Parathyroid adenoma (tissue), 2 donors: ENCODE results near the gene AQP2.
A peak's percentile ranks its signal among the peaks of the same experiment; 100 is the strongest.

Experiments used
- H2AFZ ChIP-seq: fragments of 300-600 bp; sonication (generic); one replicate; pipeline ENCODE4 v1.7.0; 2017; ENCODE audit warnings: antibody characterized with exemption, mild to moderate bottlenecking
- H3K27ac ChIP-seq: fragments of 300-600 bp; sonication (generic); one replicate; pipeline ENCODE4 v1.7.0; 2017
- H3K27me3 ChIP-seq: fragments of 300-600 bp; sonication (generic); one replicate; pipeline ENCODE4 v1.7.0; 2017; ENCODE audit warnings: low read length; ENCODE audit not compliant: control insufficient read depth, insufficient read depth
- H3K36me3 ChIP-seq: fragments of 300-600 bp; sonication (generic); one replicate; pipeline ENCODE4 v1.7.0; 2017; ENCODE audit warnings: low read length; ENCODE audit not compliant: control insufficient read depth, insufficient read depth
- H3K4me1 ChIP-seq: fragments of 300-600 bp; sonication (generic); one replicate; pipeline ENCODE4 v1.7.0; 2017; ENCODE audit warnings: control low read depth
- H3K4me2 ChIP-seq: fragments of 300-600 bp; sonication (generic); one replicate; pipeline ENCODE4 v1.7.0; 2017; ENCODE audit warnings: low read length
- H3K4me3 ChIP-seq: fragments of 300-600 bp; sonication (generic); one replicate; pipeline ENCODE4 v1.7.0; 2017; ENCODE audit warnings: low read depth, low read length
- H3K79me2 ChIP-seq: fragments of 300-600 bp; sonication (generic); one replicate; pipeline ENCODE4 v1.7.0; 2017; ENCODE audit warnings: control low read depth
- H3K9ac ChIP-seq: fragments of 300-600 bp; sonication (generic); one replicate; pipeline ENCODE4 v1.7.0; 2017; ENCODE audit warnings: mild to moderate bottlenecking
- H3K9me3 ChIP-seq: fragments of 300-600 bp; sonication (generic); one replicate; pipeline ENCODE4 v1.7.0; 2017; ENCODE audit warnings: low read length; ENCODE audit not compliant: control insufficient read depth
- CTCF ChIP-seq: fragments of 300-600 bp; sonication (generic); IDR thresholded peaks from one replicate; pipeline ENCODE4 v1.7.0; 2017; ENCODE audit warnings: antibody characterized with exemption, mild to moderate bottlenecking
- donor health status: primary hyperparathyroidism.

AQP2 gene

GRCh38 chr12:49907352-49907751, 43.2 kb upstream of the AQP2 start:
- TF ChIP-seq CTCF = no peak
- Histone ChIP-seq H3K27me3 (no peaks in the 10 kb centered on the region), H2AFZ (no peak overlapping the region), H3K4me3 (no peak overlapping the region), H3K4me2 (no peak overlapping the region), H3K79me2 (no peaks in the 10 kb centered on the region), H3K36me3 (no peaks in the 10 kb centered on the region), H3K27ac (no peak overlapping the region), H3K9ac (no peak overlapping the region), H3K9me3 (no peaks in the 10 kb centered on the region), H3K4me1 (peaks cover 16% of the 10 kb centered on the region)

GRCh38 chr12:49909356-49909755, 41.2 kb upstream of the AQP2 start:
- H2AFZ ChIP-seq = peak overlapping the region; percentile 35
- peaks cover 4% of the 10 kb centered on the region for H3K79me2 ChIP-seq
- no peak for TF ChIP-seq CTCF
- no peak overlapping the region for H3K4me3 ChIP-seq
- H3K9me3 ChIP-seq = no peaks in the 10 kb centered on the region
- H3K27me3 ChIP-seq = no peaks in the 10 kb centered on the region
- H3K4me2 ChIP-seq = no peak overlapping the region
- H3K36me3 ChIP-seq = no peaks in the 10 kb centered on the region
- H3K9ac ChIP-seq = no peak overlapping the region
- peaks cover 15% of the 10 kb centered on the region for H3K4me1 ChIP-seq
- H3K27ac ChIP-seq = no peak overlapping the region

- TF ChIP-seq CTCF = no peak
- Histone ChIP-seq H3K9ac (no peak overlapping the region), H3K4me1 (peaks cover 14% of the 10 kb centered on the region), H3K9me3 (no peaks in the 10 kb centered on the region), H3K27ac (no peak overlapping the region), H3K36me3 (no peaks in the 10 kb centered on the region), H2AFZ (peak overlapping the region; percentile 35), H3K4me2 (no peak overlapping the region), H3K4me3 (no peak overlapping the region), H3K27me3 (no peaks in the 10 kb centered on the region), H3K79me2 (peaks cover 4% of the 10 kb centered on the region)
Measured at GRCh38 chr12:49909826-49910225, 40.7 kb upstream of the AQP2 start.

- H3K27me3 ChIP-seq = no peaks in the 10 kb centered on the region
- H3K79me2 ChIP-seq = peaks cover 4% of the 10 kb centered on the region
- no peak overlapping the region for H3K4me2 ChIP-seq
- peaks cover 11% of the 10 kb centered on the region for H3K4me1 ChIP-seq
- no peak overlapping the region for H2AFZ ChIP-seq
- no peaks in the 10 kb centered on the region for H3K36me3 ChIP-seq
- H3K27ac ChIP-seq = no peak overlapping the region
- no peak overlapping the region for H3K4me3 ChIP-seq
- no peak for TF ChIP-seq CTCF
- H3K9me3 ChIP-seq = no peaks in the 10 kb centered on the region
- no peak overlapping the region for H3K9ac ChIP-seq
Measured at GRCh38 chr12:49910331-49911212, 40.0 kb upstream of the AQP2 start.

- no peak for TF ChIP-seq CTCF
- H2AFZ ChIP-seq = no peak overlapping the region
- H3K36me3 ChIP-seq = no peaks in the 10 kb centered on the region
- H3K9ac ChIP-seq = no peak overlapping the region
- no peak overlapping the region for H3K4me2 ChIP-seq
- H3K79me2 ChIP-seq = peaks cover 4% of the 10 kb centered on the region
- no peaks in the 10 kb centered on the region for H3K9me3 ChIP-seq
- no peaks in the 10 kb centered on the region for H3K27me3 ChIP-seq
- peaks cover 11% of the 10 kb centered on the region for H3K4me1 ChIP-seq
- no peak overlapping the region for H3K4me3 ChIP-seq
- no peak overlapping the region for H3K27ac ChIP-seq
Measured at GRCh38 chr12:49911213-49911605, 39.3 kb upstream of the AQP2 start.
